Measurements from ENCODE around the gene RAB40B.

- TF ChIP-seq CTCF (IDR thresholded peaks at IDR 0.05) (no peak), POLR2AphosphoS5 (IDR thresholded peaks at IDR 0.05; ENCODE audit: low read depth, low read length) (no peak), NFIC (IDR thresholded peaks at IDR 0.05; ENCODE audit: borderline replicate concordance) (no peak), NRF1 (IDR thresholded peaks at IDR 0.05; ENCODE audit: low read depth, low read length) (no peak), MXI1 (IDR thresholded peaks at IDR 0.05; ENCODE audit: low read depth, low read length) (no peak), SIN3A (IDR thresholded peaks at IDR 0.05; ENCODE audit: borderline replicate concordance, low read depth, low read length) (no peak)
- TF ChIP-seq, protein P1, sequence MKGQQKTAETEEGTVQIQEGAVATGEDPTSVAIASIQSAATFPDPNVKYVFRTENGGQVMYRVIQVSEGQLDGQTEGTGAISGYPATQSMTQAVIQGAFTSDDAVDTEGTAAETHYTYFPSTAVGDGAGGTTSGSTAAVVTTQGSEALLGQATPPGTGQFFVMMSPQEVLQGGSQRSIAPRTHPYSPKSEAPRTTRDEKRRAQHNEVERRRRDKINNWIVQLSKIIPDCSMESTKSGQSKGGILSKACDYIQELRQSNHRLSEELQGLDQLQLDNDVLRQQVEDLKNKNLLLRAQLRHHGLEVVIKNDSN (IDR thresholded peaks at IDR 0.05; ENCODE audit: borderline replicate concordance, low read depth): no peak
Observed at GRCh38 chr17:82737967-82738877, 39.7 kb upstream of the RAB40B start.
